ENCODE data around the gene BBS1. TPM values are rescaled to one million over a fixed set of nuclear protein-coding genes. Genes with fewer than 3 reads are reported as not detected.

BBS1 gene
- total RNA-seq, 1 experiment from 2014 or later = 28.4 TPM

GRCh38 chr11:66531841-66532240 lies 21.4 kb downstream of the BBS1 start:
- Histone ChIP-seq H3K9ac (ENCODE audit: low read length) (no peak overlapping the region), H3K4me3 (ENCODE audit: low read length) (no peak overlapping the region), H3K79me2 (ENCODE audit: low read length) (no peaks in the 10 kb centered on the region), H3K36me3 (ENCODE audit: low read depth, low read length) (no peaks in the 10 kb centered on the region), H3F3A (ENCODE audit: low read length, unreplicated experiment) (no peaks in the 10 kb centered on the region), H3K9me3 (ENCODE audit: low read length) (no peaks in the 10 kb centered on the region), H3K27me3 (ENCODE audit: low read length) (no peaks in the 10 kb centered on the region), H3K9me2 (replicated peaks; ENCODE audit: low read length) (no peaks in the 10 kb centered on the region), H3K4me2 (ENCODE audit: low read length) (no peak overlapping the region), H4K20me1 (ENCODE audit: low read length) (no peaks in the 10 kb centered on the region), H3K27ac (ENCODE audit: low read length) (no peak overlapping the region), H3K4me1 (ENCODE audit: insufficient read depth, low read length) (no peaks in the 10 kb centered on the region), H2AFZ (ENCODE audit: low read length) (no peak overlapping the region)
- ChIA-PET POLR2A (ENCODE audit: unreplicated experiment) (interaction anchor here (0.6 kb wide), 1 partner anchor 65 kb away, joined by 4 read pairs; the partner anchor contains the start of gene PELI3), CTCF (no interaction called here)
- intact Hi-C loops (cut with micrococcal nuclease) = no loop called here
- no TSS peak for BruUV-seq (replicated peaks)
- DNase-seq (no peak), ATAC-seq (no peak)
- no peak for TF ChIP-seq EZH2 (IDR thresholded peaks at IDR 0.05; ENCODE audit: low read length, unreplicated experiment)
- TF ChIP-seq EZH2phosphoT487 (IDR thresholded peaks at IDR 0.05; ENCODE audit: borderline replicate concordance, low read length) = no peak
- TF ChIP-seq, protein P1, sequence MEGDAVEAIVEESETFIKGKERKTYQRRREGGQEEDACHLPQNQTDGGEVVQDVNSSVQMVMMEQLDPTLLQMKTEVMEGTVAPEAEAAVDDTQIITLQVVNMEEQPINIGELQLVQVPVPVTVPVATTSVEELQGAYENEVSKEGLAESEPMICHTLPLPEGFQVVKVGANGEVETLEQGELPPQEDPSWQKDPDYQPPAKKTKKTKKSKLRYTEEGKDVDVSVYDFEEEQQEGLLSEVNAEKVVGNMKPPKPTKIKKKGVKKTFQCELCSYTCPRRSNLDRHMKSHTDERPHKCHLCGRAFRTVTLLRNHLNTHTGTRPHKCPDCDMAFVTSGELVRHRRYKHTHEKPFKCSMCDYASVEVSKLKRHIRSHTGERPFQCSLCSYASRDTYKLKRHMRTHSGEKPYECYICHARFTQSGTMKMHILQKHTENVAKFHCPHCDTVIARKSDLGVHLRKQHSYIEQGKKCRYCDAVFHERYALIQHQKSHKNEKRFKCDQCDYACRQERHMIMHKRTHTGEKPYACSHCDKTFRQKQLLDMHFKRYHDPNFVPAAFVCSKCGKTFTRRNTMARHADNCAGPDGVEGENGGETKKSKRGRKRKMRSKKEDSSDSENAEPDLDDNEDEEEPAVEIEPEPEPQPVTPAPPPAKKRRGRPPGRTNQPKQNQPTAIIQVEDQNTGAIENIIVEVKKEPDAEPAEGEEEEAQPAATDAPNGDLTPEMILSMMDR (conservative IDR thresholded peaks at IDR 0.05; ENCODE audit: low read depth, low read length) = no peak

- no peak overlapping the region for H3K4me2 ChIP-seq (ENCODE audit: low read length)
- TF ChIP-seq, protein P1 (conservative IDR thresholded peaks at IDR 0.05; ENCODE audit: low read depth, low read length) = no peak
- no peak for TF ChIP-seq EZH2phosphoT487 (IDR thresholded peaks at IDR 0.05; ENCODE audit: borderline replicate concordance, low read length)
- no peak for TF ChIP-seq EZH2 (IDR thresholded peaks at IDR 0.05; ENCODE audit: low read length, unreplicated experiment)
- ChIA-PET CTCF (no interaction called here), POLR2A (ENCODE audit: unreplicated experiment) (no interaction called here)
- no peaks in the 10 kb centered on the region for H3K27me3 ChIP-seq (ENCODE audit: low read length)
- H3K9me2 ChIP-seq (replicated peaks; ENCODE audit: low read length) = no peaks in the 10 kb centered on the region
- DNase-seq (no peak), ATAC-seq (peak; percentile 55)
- no peak overlapping the region for H3K9ac ChIP-seq (ENCODE audit: low read length)
- no peaks in the 10 kb centered on the region for H3K36me3 ChIP-seq (ENCODE audit: low read depth, low read length)
- intact Hi-C loops (cut with micrococcal nuclease) = no loop called here
- H3F3A ChIP-seq (ENCODE audit: low read length, unreplicated experiment) = no peaks in the 10 kb centered on the region
- H4K20me1 ChIP-seq (ENCODE audit: low read length) = no peaks in the 10 kb centered on the region
- H3K79me2 ChIP-seq (ENCODE audit: low read length) = no peaks in the 10 kb centered on the region
- H3K9me3 ChIP-seq (ENCODE audit: low read length) = no peaks in the 10 kb centered on the region
- no peak overlapping the region for H2AFZ ChIP-seq (ENCODE audit: low read length)
- BruUV-seq (replicated peaks) = no TSS peak
- H3K4me1 ChIP-seq (ENCODE audit: insufficient read depth, low read length) = no peaks in the 10 kb centered on the region
- H3K27ac ChIP-seq (ENCODE audit: low read length) = no peak overlapping the region
- H3K4me3 ChIP-seq (ENCODE audit: low read length) = no peak overlapping the region
These were observed 22.3 kb downstream of the BBS1 start for GRCh38 chr11:66532784-66533183.

DNA sequence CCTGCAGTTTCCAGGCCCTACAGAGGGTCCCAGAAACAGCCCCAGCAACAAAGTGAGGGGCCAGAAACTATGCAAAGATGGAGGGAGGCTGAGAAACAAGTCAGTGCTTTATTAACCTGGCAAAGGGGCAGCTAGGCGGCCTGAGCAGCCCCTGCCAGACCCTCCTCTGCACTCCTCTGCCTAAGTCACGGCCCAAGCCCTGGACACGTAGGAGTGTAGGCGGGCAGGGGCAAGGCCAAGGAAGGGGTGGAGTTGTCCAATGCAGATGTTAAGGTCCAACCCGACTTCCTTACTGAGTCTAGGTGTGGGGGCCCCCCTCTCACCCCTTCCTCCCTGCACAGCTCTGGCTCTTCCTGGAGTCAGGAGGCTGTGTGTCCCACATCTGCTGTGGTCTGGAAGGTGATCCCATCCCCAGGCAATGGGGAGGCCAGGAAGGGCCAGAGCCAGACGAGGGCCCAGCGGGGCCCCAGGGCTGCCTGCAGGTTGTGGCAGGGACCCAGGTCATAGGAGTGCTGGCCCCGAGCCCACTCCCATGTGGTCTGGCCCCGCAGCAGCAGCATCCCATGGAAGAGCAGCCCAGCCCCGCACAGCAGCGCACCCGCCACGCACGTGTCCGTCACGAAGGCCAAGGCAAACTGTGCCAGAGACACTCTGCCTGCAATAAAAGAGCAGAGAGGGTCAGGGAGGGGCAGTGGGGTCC lies 28.9 kb downstream of the BBS1 start:
- no peaks in the 10 kb centered on the region for H3K9me3 ChIP-seq (ENCODE audit: low read length)
- no peaks in the 10 kb centered on the region for H3K79me2 ChIP-seq (ENCODE audit: low read length)
- no peaks in the 10 kb centered on the region for H3K36me3 ChIP-seq (ENCODE audit: low read depth, low read length)
- no peak for DNase-seq
- peaks cover 12% of the 10 kb centered on the region for H3K4me1 ChIP-seq (ENCODE audit: insufficient read depth, low read length)
- H3K9me2 ChIP-seq (replicated peaks; ENCODE audit: low read length) = no peaks in the 10 kb centered on the region
- H3K4me2 ChIP-seq (ENCODE audit: low read length) = no peak overlapping the region
- H3K27me3 ChIP-seq (ENCODE audit: low read length) = no peaks in the 10 kb centered on the region
- TF ChIP-seq EZH2phosphoT487 (IDR thresholded peaks at IDR 0.05; ENCODE audit: borderline replicate concordance, low read length) (no peak), EZH2 (IDR thresholded peaks at IDR 0.05; ENCODE audit: low read length, unreplicated experiment) (no peak)
- TF ChIP-seq, protein P1 (conservative IDR thresholded peaks at IDR 0.05; ENCODE audit: low read depth, low read length) = no peak
- H4K20me1 ChIP-seq (ENCODE audit: low read length) = no peaks in the 10 kb centered on the region
- no peaks in the 10 kb centered on the region for H3F3A ChIP-seq (ENCODE audit: low read length, unreplicated experiment)
- no peak for ATAC-seq
- CTCF ChIA-PET = no interaction called here
- H3K4me3 ChIP-seq (ENCODE audit: low read length) = no peak overlapping the region
- H3K27ac ChIP-seq (ENCODE audit: low read length) = no peak overlapping the region
- POLR2A ChIA-PET (ENCODE audit: unreplicated experiment) = no interaction called here
- intact Hi-C loops (cut with micrococcal nuclease) = no loop called here
- BruUV-seq (replicated peaks) = no TSS peak
- no peak overlapping the region for H3K9ac ChIP-seq (ENCODE audit: low read length)
- no peak overlapping the region for H2AFZ ChIP-seq (ENCODE audit: low read length)

Measured in PC-3 (cell line).